Measurements from ENCODE around the gene NMRK2. TPM values are rescaled to one million over a fixed set of nuclear protein-coding genes. Genes with fewer than 3 reads are reported as not detected.
A peak's percentile ranks its signal among the peaks of the same experiment; 100 is the strongest.

The NMRK2 gene
- total and polyA plus RNA-seq, 4 donors, result 0.07 TPM; not detected in 3

- Histone ChIP-seq H3K27me3 (ENCODE audit: control insufficient read depth in 4 of 4, insufficient read depth in 4 of 4, low read length in 3 of 4) (no peaks in the 10 kb centered on the region), H3K27ac (ENCODE audit: low read depth in 1 of 2, low read length in 2 of 2) (no peak overlapping the region), H3K9me3 (ENCODE audit: control insufficient read depth in 4 of 4, low read length in 3 of 4) (no peaks in the 10 kb centered on the region), H3K4me3 (ENCODE audit: low read depth in 1 of 3, low read length in 3 of 3) (no peak overlapping the region), H3K4me1 (ENCODE audit: control insufficient read depth in 4 of 4, insufficient read depth in 4 of 4, low read length in 3 of 4) (peaks cover 0 to 38% (median 31%) of the 10 kb centered on the region in 4 donors), H3K9ac (ENCODE audit: low read depth in 1 of 2, low read length in 2 of 2) (no peak overlapping the region), H3K36me3 (ENCODE audit: control insufficient read depth in 4 of 4, insufficient read depth in 3 of 4, low read depth in 1 of 4, low read length in 3 of 4) (peaks cover 0 to 11% (median 10%) of the 10 kb centered on the region in 4 donors)
- DNase-seq (ENCODE audit: low spot score), result peak; percentile 90
- TF ChIP-seq SP1 (IDR thresholded peaks at IDR 0.05) (no peak), RAD21 (IDR thresholded peaks at IDR 0.05) (peak; percentile 70 to 76), MAX (IDR thresholded peaks at IDR 0.05) (no peak), RXRA (IDR thresholded peaks at IDR 0.05) (peak in 1 of 2 donors; percentile 33), NR2F2 (IDR thresholded peaks at IDR 0.05) (peak; percentile 26), ZBTB33 (IDR thresholded peaks at IDR 0.05) (peak; percentile 12), CTCF (IDR thresholded peaks at IDR 0.05; ENCODE audit: low read depth, low read length, missing input control) (peak; percentile 96)
- WGBS, result 7% methylated on average over 30 of the region's 30 CpGs
These were observed 54.9 kb downstream of the NMRK2 start for GRCh38 chr19:3987619-3988371.

GRCh38 chr19:3990815-3991117 lies 57.9 kb downstream of the NMRK2 start:
- DNase-seq (ENCODE audit: low spot score), result no peak
- Histone ChIP-seq H3K27ac (ENCODE audit: low read depth in 1 of 2, low read length in 2 of 2) (no peak overlapping the region), H3K4me1 (ENCODE audit: control insufficient read depth in 4 of 4, insufficient read depth in 4 of 4, low read length in 3 of 4) (peaks cover 0 to 22% (median 19%) of the 10 kb centered on the region in 4 donors), H3K27me3 (ENCODE audit: control insufficient read depth in 4 of 4, insufficient read depth in 4 of 4, low read length in 3 of 4) (no peaks in the 10 kb centered on the region), H3K9ac (ENCODE audit: low read depth in 1 of 2, low read length in 2 of 2) (no peak overlapping the region), H3K36me3 (ENCODE audit: control insufficient read depth in 4 of 4, insufficient read depth in 3 of 4, low read depth in 1 of 4, low read length in 3 of 4) (no peaks in the 10 kb centered on the region), H3K9me3 (ENCODE audit: control insufficient read depth in 4 of 4, low read length in 3 of 4) (no peaks in the 10 kb centered on the region), H3K4me3 (ENCODE audit: low read depth in 1 of 3, low read length in 3 of 3) (no peak overlapping the region)
- TF ChIP-seq REST (IDR thresholded peaks at IDR 0.05) (no peak), HNF4A (conservative IDR thresholded peaks at IDR 0.05) (no peak), EGR1 (IDR thresholded peaks at IDR 0.05; ENCODE audit: low read depth in 2 of 2) (no peak), NR2F2 (IDR thresholded peaks at IDR 0.05) (no peak), RXRA (IDR thresholded peaks at IDR 0.05) (no peak), HNF4G (IDR thresholded peaks at IDR 0.05) (no peak), FOXA2 (IDR thresholded peaks at IDR 0.05) (no peak), ATF3 (IDR thresholded peaks at IDR 0.05) (no peak), YY1 (IDR thresholded peaks at IDR 0.05) (no peak), GABPA (IDR thresholded peaks at IDR 0.05 in 1 of 2, conservative IDR thresholded peaks at IDR 0.05 in 1 of 2) (no peak), ZBTB33 (IDR thresholded peaks at IDR 0.05) (no peak)
- 78% methylated on average over 3 of the region's 3 CpGs for WGBS

Data from liver (tissue), 9 donors.